A549 (cell line): ENCODE data around the gene DIPK1B. TPM values are rescaled to one million over a fixed set of nuclear protein-coding genes. Genes with fewer than 3 reads are reported as not detected.

Experiments
- ATAC-seq, 2 experiments: fragments of 200-7000 bp in 1 of 2; fragments of >200 bp in 1 of 2; cut with Nextera tagmentation in 1 of 2; cut with Tn5 transposase in 1 of 2; 3 replicates each; pipeline versions ENCODE4 v1.8.0 to v1.9.1; 2018 to 2020; ENCODE audit warnings: mild to moderate bottlenecking in 1 of 2, moderate library complexity in 1 of 2
- CTCF ChIA-PET: fragments of 300-600 bp; sonication (Branson Sonifier 250); formaldehyde crosslinking; extraction: SDS; loops from one replicate; lab custom pipeline; 2021; ENCODE audit warnings: antibody characterized with exemption, inconsistent platforms; lab: Yijun Ruan, JAX
- POLR2A ChIA-PET: fragments of 350-600 bp; formaldehyde crosslinking; extraction: SDS; loops from one replicate; lab custom pipeline; 2021; ENCODE audit warnings: antibody characterized with exemption, inconsistent platforms; lab: Yijun Ruan, JAX
- DNase-seq, 2 experiments: peaks; one replicate each; pipeline versions ENCODE4 v3.0.0 to v3.0.0-alpha.2; 2011 to 2016; ENCODE audit warnings: low read depth in 1 of 2, low spot score in 1 of 2
- FAIRE-seq: peaks from 2 replicates; lab custom pipeline; 2011; peaks lifted over from hg19 to GRCh38; lab: Jason Lieb, UNC
- H3K27ac ChIP-seq, 2 experiments: fragments of >200 bp; sonication (Bioruptor Twin); formaldehyde crosslinking; 3 replicates each; pipeline ENCODE4 v1.5.1; 2016 to 2017
- H3K4me1 ChIP-seq: fragments of >200 bp; sonication (Bioruptor Twin); formaldehyde crosslinking; 3 replicates; pipeline ENCODE4 v1.6.1; 2016
- H3K4me2 ChIP-seq: fragments of >200 bp; sonication (Bioruptor Twin); formaldehyde crosslinking; 3 replicates; pipeline ENCODE4 v1.6.1; 2016
- H3K4me3 ChIP-seq: fragments of >200 bp; sonication (Bioruptor Twin); formaldehyde crosslinking; 3 replicates; pipeline ENCODE4 v1.5.1; 2016
- H3K9me3 ChIP-seq: fragments of >200 bp; sonication (Bioruptor Twin); formaldehyde crosslinking; 3 replicates; pipeline ENCODE4 v1.6.1; 2016
- CBX8 ChIP-seq: fragments of 200-600 bp; sonication (generic); IDR thresholded peaks from 2 replicates; pipeline ENCODE4 v1.6.1; 2016
- CHD4 ChIP-seq: fragments of 200-600 bp; sonication (generic); IDR thresholded peaks from 2 replicates; pipeline ENCODE4 v1.6.1; 2016; ENCODE audit warnings: antibody characterized with exemption, mild to moderate bottlenecking, borderline replicate concordance
- EP300 ChIP-seq, 2 experiments: fragments of >200 bp; sonication (Bioruptor Twin); formaldehyde crosslinking; IDR thresholded peaks; 2 replicates in 1 of 2; 3 replicates in 1 of 2; pipeline ENCODE4 v1.6.1; 2016 to 2017
- HDAC2 ChIP-seq: fragments of 200-600 bp; sonication (generic); IDR thresholded peaks from 2 replicates; pipeline ENCODE4 v1.6.1; 2016
- HOXA7 ChIP-seq: fragments of 250-450 bp; sonication (Bioruptor Pico); IDR thresholded peaks from 2 replicates; pipeline ENCODE4 v1.5.0; 2020; ENCODE audit warnings: mild to moderate bottlenecking, moderate library complexity
- HOXB5 ChIP-seq: fragments of 250-450 bp; sonication (Bioruptor Pico); IDR thresholded peaks from 2 replicates; pipeline ENCODE4 v1.5.0; 2020; ENCODE audit warnings: mild to moderate bottlenecking, moderate library complexity
- JUNB ChIP-seq: fragments of >200 bp; sonication (Bioruptor Twin); formaldehyde crosslinking; IDR thresholded peaks from 2 replicates; pipeline ENCODE4 v1.6.1; 2016
- KDM5A ChIP-seq: fragments of 200-600 bp; sonication (generic); IDR thresholded peaks from 2 replicates; pipeline ENCODE4 v1.6.1; 2016; ENCODE audit warnings: antibody characterized with exemption, mild to moderate bottlenecking
- MAFK ChIP-seq: fragments of 450-650 bp; IDR thresholded peaks from 2 replicates; pipeline ENCODE4 v1.6.1; 2014; ENCODE audit not compliant: partially characterized antibody
- NFE2L2 ChIP-seq: fragments of 150-350 bp; conservative IDR thresholded peaks from 2 replicates; pipeline ENCODE4 v1.6.1; 2014; ENCODE audit warnings: low read length
- PHF8 ChIP-seq: fragments of 200-600 bp; sonication (generic); IDR thresholded peaks from 2 replicates; pipeline ENCODE4 v1.6.1; 2016; ENCODE audit warnings: low read depth, mild to moderate bottlenecking, antibody characterized with exemption, moderate library complexity, borderline replicate concordance
- RARB ChIP-seq: fragments of 250-450 bp; sonication (Bioruptor Pico); IDR thresholded peaks from 2 replicates; pipeline ENCODE4 v1.8.0; 2021; ENCODE audit warnings: mild to moderate bottlenecking, moderate library complexity
- ZNF302 ChIP-seq: fragments of 250-450 bp; sonication (Bioruptor Pico); IDR thresholded peaks from 2 replicates; pipeline ENCODE4 v1.9.0; 2021; ENCODE audit warnings: inconsistent platforms, mild to moderate bottlenecking, moderate library complexity
- WGBS: methylation state at CpG from one replicate; pipeline ENCODE4 v1.1.6; 2017; ENCODE audit errors: missing lambda C conversion rate; 5-methylcytosine and 5-hydroxymethylcytosine counted together
- polyA plus RNA-seq, 4 experiments: library from polyadenylated mRNA; depleted of rRNA in 3 of 4; stranded (reverse); fragments of >200 nt; fragmentation: RNase III in 1 of 4; extraction: RNeasy Plus Mini Kit Qiagen cat#74134 plus additional on column Dnase treatment in 1 of 4; gene quantifications; 2 replicates in 3 of 4; 3 replicates in 1 of 4; pipeline ENCODE4 v1.2.3, GENCODE V29; 2011 to 2017
- TF ChIP-seq, protein P1 (sequence below): fragments of 200-600 bp; sonication (generic); IDR thresholded peaks from 2 replicates; pipeline ENCODE4 v1.6.1; 2016; ENCODE audit warnings: antibody characterized with exemption, mild to moderate bottlenecking, moderate library complexity
- TF ChIP-seq, protein P2 (sequence below): fragments of 250-450 bp; sonication (Bioruptor Pico); IDR thresholded peaks from 2 replicates; pipeline ENCODE4 v1.5.0; 2021; ENCODE audit warnings: mild to moderate bottlenecking, moderate library complexity, borderline replicate concordance
- TF ChIP-seq, protein P3 (sequence below): fragments of >200 bp; sonication (Bioruptor Twin); formaldehyde crosslinking; IDR thresholded peaks from 3 replicates; pipeline ENCODE4 v1.5.1; 2016
- TF ChIP-seq, protein P4 (sequence below): IDR thresholded peaks from 2 replicates; pipeline ENCODE4 v1.6.1; 2012
- TF ChIP-seq, protein P5 (sequence below): fragments of >200 bp; sonication (Bioruptor Twin); formaldehyde crosslinking; IDR thresholded peaks from 2 replicates; pipeline ENCODE4 v1.6.1; 2016

The DIPK1B gene
- polyA plus RNA-seq, 2 of the 4 experiments (the other 2 are of a cell fraction), result 6.7 TPM

DNA sequence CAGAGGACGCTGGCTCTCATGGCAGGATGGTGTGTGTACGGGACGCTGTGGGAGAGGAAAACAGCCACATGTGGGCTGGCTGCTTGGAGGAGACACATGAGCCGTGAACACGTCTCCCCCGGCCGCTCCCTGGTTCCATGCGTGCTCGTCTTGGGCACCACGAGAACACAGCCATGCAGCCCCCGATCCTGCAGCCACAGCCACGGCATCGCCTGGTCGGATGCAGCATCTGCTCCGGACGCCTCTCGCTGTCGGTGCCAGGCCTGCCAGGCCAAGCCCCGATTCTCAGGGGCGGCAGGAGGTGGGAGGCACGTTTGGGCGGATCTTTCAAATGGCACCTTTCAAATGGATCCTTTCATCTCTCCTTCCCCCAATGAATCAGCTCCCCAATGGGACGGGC is 27.1 kb downstream of the DIPK1B start:
- no peak for TF ChIP-seq MAFK
- TF ChIP-seq KDM5A, result no peak
- no peak for TF ChIP-seq EP300 (IDR thresholded peaks at IDR 0.05)
- TF ChIP-seq JUNB, result no peak
- TF ChIP-seq CHD4, result no peak
- TF ChIP-seq, all 56 proteins: peak for 0
- POLR2A ChIA-PET, result interaction anchor here (1.1 kb wide), 1 partner anchor 11 kb away, joined by 6 read pairs; no protein-coding TSS in a partner anchor
- 65% methylated on average over 23 of the region's 23 CpGs for WGBS
- DNase-seq, result no peak
- Histone ChIP-seq H3K4me2 (no peak overlapping the region), H3K27ac (no peak overlapping the region), H3K9me3 (no peaks in the 10 kb centered on the region), H3K4me1 (no peaks in the 10 kb centered on the region), H3K4me3 (no peak overlapping the region)
- CTCF ChIA-PET, result interaction anchor here (0.9 to 5.2 kb wide), 4 partner anchors 9 to 290 kb away, joined by 3 to 50 read pairs (median 4); no protein-coding TSS in a partner anchor
- no peak for ATAC-seq
- no peak for FAIRE-seq

DNA sequence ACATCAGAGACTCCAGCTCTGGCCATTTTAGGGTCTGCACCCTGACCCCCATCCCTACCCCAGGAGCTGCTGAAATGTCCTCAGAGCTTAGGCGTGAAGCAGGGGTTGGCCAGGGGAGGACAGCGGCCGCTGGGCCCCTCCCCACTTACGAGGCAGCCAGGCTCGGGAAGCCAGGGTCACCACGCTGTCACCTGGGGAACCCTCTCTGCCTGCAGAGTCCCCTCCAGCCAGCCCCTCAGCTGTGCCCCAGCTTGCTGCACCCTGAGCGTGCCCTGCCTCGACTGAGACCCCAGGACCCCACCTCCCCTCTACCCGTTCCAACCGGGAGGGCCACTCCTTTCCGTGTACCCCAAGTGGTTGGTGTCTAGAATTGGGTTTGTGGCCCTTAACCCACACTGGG is 27.7 kb downstream of the DIPK1B start:
- TF ChIP-seq, protein P1, sequence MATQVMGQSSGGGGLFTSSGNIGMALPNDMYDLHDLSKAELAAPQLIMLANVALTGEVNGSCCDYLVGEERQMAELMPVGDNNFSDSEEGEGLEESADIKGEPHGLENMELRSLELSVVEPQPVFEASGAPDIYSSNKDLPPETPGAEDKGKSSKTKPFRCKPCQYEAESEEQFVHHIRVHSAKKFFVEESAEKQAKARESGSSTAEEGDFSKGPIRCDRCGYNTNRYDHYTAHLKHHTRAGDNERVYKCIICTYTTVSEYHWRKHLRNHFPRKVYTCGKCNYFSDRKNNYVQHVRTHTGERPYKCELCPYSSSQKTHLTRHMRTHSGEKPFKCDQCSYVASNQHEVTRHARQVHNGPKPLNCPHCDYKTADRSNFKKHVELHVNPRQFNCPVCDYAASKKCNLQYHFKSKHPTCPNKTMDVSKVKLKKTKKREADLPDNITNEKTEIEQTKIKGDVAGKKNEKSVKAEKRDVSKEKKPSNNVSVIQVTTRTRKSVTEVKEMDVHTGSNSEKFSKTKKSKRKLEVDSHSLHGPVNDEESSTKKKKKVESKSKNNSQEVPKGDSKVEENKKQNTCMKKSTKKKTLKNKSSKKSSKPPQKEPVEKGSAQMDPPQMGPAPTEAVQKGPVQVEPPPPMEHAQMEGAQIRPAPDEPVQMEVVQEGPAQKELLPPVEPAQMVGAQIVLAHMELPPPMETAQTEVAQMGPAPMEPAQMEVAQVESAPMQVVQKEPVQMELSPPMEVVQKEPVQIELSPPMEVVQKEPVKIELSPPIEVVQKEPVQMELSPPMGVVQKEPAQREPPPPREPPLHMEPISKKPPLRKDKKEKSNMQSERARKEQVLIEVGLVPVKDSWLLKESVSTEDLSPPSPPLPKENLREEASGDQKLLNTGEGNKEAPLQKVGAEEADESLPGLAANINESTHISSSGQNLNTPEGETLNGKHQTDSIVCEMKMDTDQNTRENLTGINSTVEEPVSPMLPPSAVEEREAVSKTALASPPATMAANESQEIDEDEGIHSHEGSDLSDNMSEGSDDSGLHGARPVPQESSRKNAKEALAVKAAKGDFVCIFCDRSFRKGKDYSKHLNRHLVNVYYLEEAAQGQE, result no peak
- TF ChIP-seq, protein P2, sequence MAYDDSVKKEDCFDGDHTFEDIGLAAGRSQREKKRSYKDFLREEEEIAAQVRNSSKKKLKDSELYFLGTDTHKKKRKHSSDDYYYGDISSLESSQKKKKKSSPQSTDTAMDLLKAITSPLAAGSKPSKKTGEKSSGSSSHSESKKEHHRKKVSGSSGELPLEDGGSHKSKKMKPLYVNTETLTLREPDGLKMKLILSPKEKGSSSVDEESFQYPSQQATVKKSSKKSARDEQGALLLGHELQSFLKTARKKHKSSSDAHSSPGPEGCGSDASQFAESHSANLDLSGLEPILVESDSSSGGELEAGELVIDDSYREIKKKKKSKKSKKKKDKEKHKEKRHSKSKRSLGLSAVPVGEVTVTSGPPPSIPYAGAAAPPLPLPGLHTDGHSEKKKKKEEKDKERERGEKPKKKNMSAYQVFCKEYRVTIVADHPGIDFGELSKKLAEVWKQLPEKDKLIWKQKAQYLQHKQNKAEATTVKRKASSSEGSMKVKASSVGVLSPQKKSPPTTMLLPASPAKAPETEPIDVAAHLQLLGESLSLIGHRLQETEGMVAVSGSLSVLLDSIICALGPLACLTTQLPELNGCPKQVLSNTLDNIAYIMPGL (CRISPR knock-in tag), result no peak
- TF ChIP-seq PHF8, result no peak
- no peak for TF ChIP-seq NFE2L2
- no peak for TF ChIP-seq CBX8
- TF ChIP-seq HDAC2, result no peak
- TF ChIP-seq, protein P3, sequence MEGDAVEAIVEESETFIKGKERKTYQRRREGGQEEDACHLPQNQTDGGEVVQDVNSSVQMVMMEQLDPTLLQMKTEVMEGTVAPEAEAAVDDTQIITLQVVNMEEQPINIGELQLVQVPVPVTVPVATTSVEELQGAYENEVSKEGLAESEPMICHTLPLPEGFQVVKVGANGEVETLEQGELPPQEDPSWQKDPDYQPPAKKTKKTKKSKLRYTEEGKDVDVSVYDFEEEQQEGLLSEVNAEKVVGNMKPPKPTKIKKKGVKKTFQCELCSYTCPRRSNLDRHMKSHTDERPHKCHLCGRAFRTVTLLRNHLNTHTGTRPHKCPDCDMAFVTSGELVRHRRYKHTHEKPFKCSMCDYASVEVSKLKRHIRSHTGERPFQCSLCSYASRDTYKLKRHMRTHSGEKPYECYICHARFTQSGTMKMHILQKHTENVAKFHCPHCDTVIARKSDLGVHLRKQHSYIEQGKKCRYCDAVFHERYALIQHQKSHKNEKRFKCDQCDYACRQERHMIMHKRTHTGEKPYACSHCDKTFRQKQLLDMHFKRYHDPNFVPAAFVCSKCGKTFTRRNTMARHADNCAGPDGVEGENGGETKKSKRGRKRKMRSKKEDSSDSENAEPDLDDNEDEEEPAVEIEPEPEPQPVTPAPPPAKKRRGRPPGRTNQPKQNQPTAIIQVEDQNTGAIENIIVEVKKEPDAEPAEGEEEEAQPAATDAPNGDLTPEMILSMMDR, result no peak
- TF ChIP-seq, protein P4, sequence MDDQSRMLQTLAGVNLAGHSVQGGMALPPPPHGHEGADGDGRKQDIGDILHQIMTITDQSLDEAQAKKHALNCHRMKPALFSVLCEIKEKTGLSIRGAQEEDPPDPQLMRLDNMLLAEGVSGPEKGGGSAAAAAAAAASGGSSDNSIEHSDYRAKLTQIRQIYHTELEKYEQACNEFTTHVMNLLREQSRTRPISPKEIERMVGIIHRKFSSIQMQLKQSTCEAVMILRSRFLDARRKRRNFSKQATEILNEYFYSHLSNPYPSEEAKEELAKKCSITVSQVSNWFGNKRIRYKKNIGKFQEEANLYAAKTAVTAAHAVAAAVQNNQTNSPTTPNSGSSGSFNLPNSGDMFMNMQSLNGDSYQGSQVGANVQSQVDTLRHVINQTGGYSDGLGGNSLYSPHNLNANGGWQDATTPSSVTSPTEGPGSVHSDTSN, result no peak
- TF ChIP-seq, protein P5, sequence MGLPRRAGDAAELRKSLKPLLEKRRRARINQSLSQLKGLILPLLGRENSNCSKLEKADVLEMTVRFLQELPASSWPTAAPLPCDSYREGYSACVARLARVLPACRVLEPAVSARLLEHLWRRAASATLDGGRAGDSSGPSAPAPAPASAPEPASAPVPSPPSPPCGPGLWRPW, result no peak
- TF ChIP-seq EP300 (IDR thresholded peaks at IDR 0.05), result no peak
- no peak for TF ChIP-seq HOXB5
- TF ChIP-seq ZNF302 (CRISPR knock-in tag), result no peak
- TF ChIP-seq RARB (CRISPR knock-in tag), result no peak
- TF ChIP-seq HOXA7 (CRISPR knock-in tag), result no peak
- TF ChIP-seq, all 56 proteins: peak for 0
- ATAC-seq (no peak), FAIRE-seq (no peak), DNase-seq (no peak)
- H3K4me2 ChIP-seq, result no peak overlapping the region
- POLR2A ChIA-PET, result interaction anchor here (1.1 kb wide), 1 partner anchor 12 kb away, joined by 6 read pairs; no protein-coding TSS in a partner anchor
- 65% methylated on average over 11 of the region's 11 CpGs for WGBS
- CTCF ChIA-PET, result interaction anchor here (0.9 to 5.2 kb wide), 4 partner anchors 10 to 289 kb away, joined by 3 to 50 read pairs (median 4); no protein-coding TSS in a partner anchor
- no peaks in the 10 kb centered on the region for H3K9me3 ChIP-seq
- no peak overlapping the region for H3K27ac ChIP-seq
- no peak overlapping the region for H3K4me3 ChIP-seq
- H3K4me1 ChIP-seq, result no peaks in the 10 kb centered on the region
